PC-3 (cell line): Measurements from ENCODE around the gene MSX1. TPM values are rescaled to one million over a fixed set of nuclear protein-coding genes. Genes with fewer than 3 reads are reported as not detected.

Experiments
- ATAC-seq: fragments of 200-7000 bp; cut with Tn5 transposase; 2 replicates; pipeline ENCODE4 v1.9.1; 2020; ENCODE audit warnings: mild to moderate bottlenecking, moderate library complexity
- BruUV-seq: library from RNA; stranded (reverse); fragments of 400-500 nt; replicated peaks from 2 replicates; lab custom pipeline; 2021; lab: Mats Ljungman, UMichigan
- CTCF ChIA-PET: fragments of 300-600 bp; sonication (Branson Sonifier 250); formaldehyde crosslinking; loops from one replicate; lab custom pipeline; 2022; ENCODE audit warnings: antibody characterized with exemption; lab: Charles Lee
- POLR2A ChIA-PET: fragments of 300-600 bp; sonication (Branson Sonifier 250); formaldehyde crosslinking; loops from one replicate; lab custom pipeline; 2022; ENCODE audit warnings: antibody characterized with exemption; ENCODE audit not compliant: unreplicated experiment; lab: Charles Lee
- DNase-seq: peaks from one replicate; pipeline ENCODE4 v3.0.0-alpha.2; 2015
- H2AFZ ChIP-seq: fragments of 300-600 bp; sonication (generic); 2 replicates; pipeline ENCODE4 v1.6.0; 2016; ENCODE audit warnings: antibody characterized with exemption, low read length
- H3F3A ChIP-seq: fragments of 300-600 bp; sonication (generic); one replicate; pipeline ENCODE4 v1.6.0; 2017; ENCODE audit warnings: antibody characterized with exemption, low read length, control low read depth, mild to moderate bottlenecking; ENCODE audit not compliant: unreplicated experiment
- H3K27ac ChIP-seq: fragments of 300-600 bp; sonication (generic); 2 replicates; pipeline ENCODE4 v1.5.1; 2016; ENCODE audit warnings: mild to moderate bottlenecking, low read length
- H3K27me3 ChIP-seq: fragments of 300-600 bp; sonication (generic); 2 replicates; pipeline ENCODE4 v1.6.1; 2016; ENCODE audit warnings: low read length, mixed read lengths
- H3K36me3 ChIP-seq: fragments of 300-600 bp; sonication (generic); 2 replicates; pipeline ENCODE4 v1.6.1; 2016; ENCODE audit warnings: low read depth, mixed run types, low read length, mixed read lengths
- H3K4me1 ChIP-seq: fragments of 300-600 bp; sonication (generic); 2 replicates; pipeline ENCODE4 v1.5.1; 2016; ENCODE audit warnings: low read length; ENCODE audit not compliant: insufficient read depth
- H3K4me2 ChIP-seq: fragments of 300-600 bp; sonication (generic); 2 replicates; pipeline ENCODE4 v1.6.0; 2016; ENCODE audit warnings: low read length
- H3K4me3 ChIP-seq: fragments of 300-600 bp; sonication (generic); 2 replicates; pipeline ENCODE4 v1.5.1; 2016; ENCODE audit warnings: mild to moderate bottlenecking, low read length, mixed read lengths
- H3K79me2 ChIP-seq: fragments of 300-600 bp; sonication (generic); 2 replicates; pipeline ENCODE4 v1.6.1; 2017; ENCODE audit warnings: low read length, mixed read lengths
- H3K9ac ChIP-seq: fragments of 300-600 bp; sonication (generic); 2 replicates; pipeline ENCODE4 v1.6.0; 2016; ENCODE audit warnings: mild to moderate bottlenecking, low read length
- H3K9me2 ChIP-seq: fragments of 300-600 bp; sonication (generic); replicated peaks from 2 replicates; pipeline ENCODE4 v1.6.1; 2016; ENCODE audit warnings: mixed run types, low read length, mixed read lengths
- H3K9me3 ChIP-seq: fragments of 300-600 bp; sonication (generic); 2 replicates; pipeline ENCODE4 v1.6.1; 2016; ENCODE audit warnings: low read length, mixed read lengths
- H4K20me1 ChIP-seq: fragments of 300-600 bp; sonication (generic); 2 replicates; pipeline ENCODE4 v1.6.1; 2016; ENCODE audit warnings: low read length, mixed read lengths
- CTCF ChIP-seq: fragments of 300-600 bp; sonication (generic); conservative IDR thresholded peaks from 2 replicates; pipeline ENCODE4 v1.5.1; 2017; ENCODE audit warnings: antibody characterized with exemption, low read depth, mild to moderate bottlenecking, low read length
- EZH2 ChIP-seq: fragments of 300-600 bp; sonication (generic); IDR thresholded peaks from one replicate; pipeline ENCODE4 v1.6.1; 2017; ENCODE audit warnings: antibody characterized with exemption, mild to moderate bottlenecking, low read length; ENCODE audit not compliant: unreplicated experiment
- EZH2phosphoT487 ChIP-seq: fragments of 300-600 bp; sonication (generic); IDR thresholded peaks from 2 replicates; pipeline ENCODE4 v1.6.1; 2018; ENCODE audit warnings: mild to moderate bottlenecking, antibody characterized with exemption, low read length, borderline replicate concordance
- intact Hi-C: fragments of 100-400 bp; cut with micrococcal nuclease; formaldehyde crosslinking; loops from 2 replicates; pipeline ENCODE4 v1.9.0; 2023
- total RNA-seq: library from RNA; depleted of rRNA; stranded (reverse); fragments of >200 nt; gene quantifications from 2 replicates; pipeline ENCODE4 v1.2.3, GENCODE V29; 2014

Gene MSX1
- total RNA-seq, 1 experiment from 2014 or later: 7.5 TPM

- no peaks in the 10 kb centered on the region for H3K9me2 ChIP-seq
- no peaks in the 10 kb centered on the region for H4K20me1 ChIP-seq
- H3K4me2 ChIP-seq: no peak overlapping the region
- no peaks in the 10 kb centered on the region for H3K79me2 ChIP-seq
- no peak overlapping the region for H3K27ac ChIP-seq
- no TSS peak for BruUV-seq
- no peak overlapping the region for H2AFZ ChIP-seq
- H3K4me3 ChIP-seq: no peak overlapping the region
- ChIA-PET POLR2A (interaction anchor here (0.6 kb wide), 1 partner anchor 161 kb away, joined by 4 read pairs; no protein-coding TSS in a partner anchor), CTCF (no interaction called here)
- no peak overlapping the region for H3K9ac ChIP-seq
- H3K4me1 ChIP-seq: no peaks in the 10 kb centered on the region
- DNase-seq (no peak), ATAC-seq (no peak)
- H3K9me3 ChIP-seq: no peaks in the 10 kb centered on the region
- no peaks in the 10 kb centered on the region for H3F3A ChIP-seq
- intact Hi-C loops: no loop called here
- H3K36me3 ChIP-seq: no peaks in the 10 kb centered on the region
- no peak for TF ChIP-seq EZH2
- no peak for TF ChIP-seq CTCF
- TF ChIP-seq EZH2phosphoT487: no peak
- peaks cover 42% of the 10 kb centered on the region for H3K27me3 ChIP-seq
Observed at GRCh38 chr4:4899202-4899925, 39.9 kb downstream of the MSX1 start.

- ChIA-PET POLR2A (no interaction called here), CTCF (no interaction called here)
- Histone ChIP-seq H3K9me2 (no peaks in the 10 kb centered on the region), H3K27ac (no peak overlapping the region), H3K9me3 (no peaks in the 10 kb centered on the region), H3F3A (no peaks in the 10 kb centered on the region), H3K36me3 (no peaks in the 10 kb centered on the region), H4K20me1 (no peaks in the 10 kb centered on the region), H3K9ac (no peak overlapping the region), H3K79me2 (no peaks in the 10 kb centered on the region), H2AFZ (no peak overlapping the region), H3K4me2 (no peak overlapping the region), H3K4me1 (no peaks in the 10 kb centered on the region), H3K27me3 (peaks cover 57% of the 10 kb centered on the region), H3K4me3 (no peak overlapping the region)
- no peak for ATAC-seq
- DNase-seq: no peak
- BruUV-seq: no TSS peak
- TF ChIP-seq EZH2phosphoT487 (no peak), CTCF (no peak; the same call in 1 of the 2 replicates), EZH2 (no peak)
- intact Hi-C loops: no loop called here
Observed at GRCh38 chr4:4901877-4902276, 42.4 kb downstream of the MSX1 start.

GRCh38 chr4:4912155-4912554, 52.7 kb downstream of the MSX1 start:
- ATAC-seq: no peak
- no peak overlapping the region for H2AFZ ChIP-seq
- peaks cover 13% of the 10 kb centered on the region for H3K27me3 ChIP-seq
- no peaks in the 10 kb centered on the region for H3K79me2 ChIP-seq
- CTCF ChIA-PET: no interaction called here
- DNase-seq: no peak
- no peak for TF ChIP-seq EZH2
- TF ChIP-seq EZH2phosphoT487: no peak
- TF ChIP-seq CTCF: no peak
- intact Hi-C loops: no loop called here
- H3K9me2 ChIP-seq: no peaks in the 10 kb centered on the region
- no TSS peak for BruUV-seq
- H4K20me1 ChIP-seq: no peaks in the 10 kb centered on the region
- H3K9me3 ChIP-seq: no peaks in the 10 kb centered on the region
- no peaks in the 10 kb centered on the region for H3K4me1 ChIP-seq
- H3K9ac ChIP-seq: no peak overlapping the region
- POLR2A ChIA-PET: no interaction called here
- no peak overlapping the region for H3K27ac ChIP-seq
- no peak overlapping the region for H3K4me3 ChIP-seq
- H3K36me3 ChIP-seq: no peaks in the 10 kb centered on the region
- no peak overlapping the region for H3K4me2 ChIP-seq
- H3F3A ChIP-seq: no peaks in the 10 kb centered on the region
